Lung (tissue), 12 donors: ENCODE measurements around the gene PROX1. TPM values are rescaled to one million over a fixed set of nuclear protein-coding genes. Genes with fewer than 3 reads are reported as not detected.
"Not testable (repeated sequence)": the region's sequence is repeated elsewhere in the genome, so short reads cannot be mapped to it uniquely, and the experiment has no call there.

ENCODE experiments used
- ATAC-seq: fragments of 200-7000 bp; cut with Tn5 transposase; one replicate; pipeline ENCODE4 v1.9.1; 2020; ENCODE audit warnings: moderate number of reproducible peaks; ENCODE audit not compliant: insufficient read depth, low FRiP score
- DNase-seq, 3 donors: peaks; one replicate each; pipeline ENCODE4 v3.0.0-alpha.2; 2013 to 2017
- H3K27ac ChIP-seq, 2 donors: one replicate each; pipeline ENCODE4 v1.5.1; 2013; ENCODE audit warnings: mild to moderate bottlenecking in 2 of 2, moderate library complexity in 2 of 2, control low read depth in 1 of 2, inconsistent platforms in 1 of 2, low read depth in 1 of 2, low read length in 1 of 2
- H3K27me3 ChIP-seq, 3 donors: one replicate each; pipeline ENCODE4 v1.5.1; 2013; ENCODE audit warnings: low read length in 2 of 3; ENCODE audit not compliant: control insufficient read depth in 3 of 3, insufficient read depth in 3 of 3
- H3K36me3 ChIP-seq, 4 donors: one replicate each; pipeline ENCODE4 v1.5.1; 2013; ENCODE audit warnings: low read length in 4 of 4, mild to moderate bottlenecking in 1 of 4, moderate library complexity in 1 of 4; ENCODE audit not compliant: control insufficient read depth in 4 of 4, insufficient read depth in 4 of 4
- H3K4me1 ChIP-seq, 5 donors: one replicate each; pipeline ENCODE4 v1.5.1; 2013; ENCODE audit warnings: low read length in 5 of 5, mild to moderate bottlenecking in 2 of 5, moderate library complexity in 1 of 5; ENCODE audit not compliant: control insufficient read depth in 5 of 5, insufficient read depth in 5 of 5
- H3K4me3 ChIP-seq: one replicate; pipeline ENCODE4 v1.5.1; 2013; ENCODE audit warnings: mild to moderate bottlenecking, control low read depth, moderate library complexity
- H3K9ac ChIP-seq, 2 donors: one replicate each; pipeline ENCODE4 v1.5.1; 2013; ENCODE audit warnings: low read length in 2 of 2, control low read depth in 1 of 2; ENCODE audit not compliant: insufficient read depth in 1 of 2
- H3K9me3 ChIP-seq, 4 donors: one replicate each; pipeline ENCODE4 v1.5.1; 2013; ENCODE audit warnings: low read length in 3 of 4, mild to moderate bottlenecking in 1 of 4, moderate library complexity in 1 of 4; ENCODE audit not compliant: control insufficient read depth in 4 of 4, insufficient read depth in 3 of 4
- CTCF ChIP-seq: IDR thresholded peaks from 2 replicates; pipeline ENCODE4 v1.5.1; 2012; ENCODE audit warnings: mild to moderate bottlenecking; ENCODE audit errors: control extremely low read depth, extremely low read depth
- WGBS, 2 donors: extraction: QIAGEN DNeasy Blood & Tissue Kit; methylation state at CpG; one replicate each; pipeline ENCODE4 v1.1.7; 2013; 5-methylcytosine and 5-hydroxymethylcytosine counted together
- polyA plus RNA-seq, 2 donors: library from polyadenylated mRNA; stranded (reverse); fragments of 200-250 nt; gene quantifications; one replicate each; pipeline ENCODE4 v1.2.1, GENCODE V29; 2013
- total RNA-seq, 2 donors: library from RNA; depleted of rRNA in 1 of 2; stranded (reverse); fragments of >200 nt in 1 of 2; gene quantifications; one replicate each; pipeline ENCODE4 v1.2.1, GENCODE V29; 2014 to 2021
- donor health status: control.
- donor health status: control.
- donor health status: Bipolar disorder and iron deficiency.
- donor health status: healthy.
- donor health status: DM: yes; HTN: yes; CAD: no.

PROX1 gene
- total and polyA plus RNA-seq, 4 donors: 0.33 to 10.1 (median 4.0) TPM

DNA sequence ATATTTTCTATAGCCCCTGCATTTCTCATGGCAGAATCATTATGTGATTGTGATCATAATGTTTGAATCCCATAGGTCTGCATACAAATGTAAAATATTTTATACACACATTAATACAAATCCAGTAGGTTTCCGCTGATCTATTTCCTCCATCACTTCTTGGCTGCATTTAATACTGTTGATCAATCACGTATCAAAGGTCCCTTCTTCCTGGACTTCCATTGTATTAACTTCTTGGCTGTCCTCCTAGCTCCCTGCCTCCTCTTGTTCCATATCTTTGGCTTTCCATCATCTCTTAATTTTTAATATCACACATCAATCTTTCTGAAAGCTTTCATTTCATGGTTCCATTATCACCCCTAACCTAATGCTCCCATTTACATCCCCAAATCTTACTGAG is 97.6 kb downstream of the PROX1 start:
- 79 to 89% methylated on average over 2 of the region's 2 CpGs for WGBS, 2 donors
- DNase-seq (no peak), ATAC-seq (no peak)
- no peak overlapping the region for H3K4me3 ChIP-seq
- TF ChIP-seq CTCF: no peak
- H3K27ac ChIP-seq: no peak overlapping the region
- H3K9ac ChIP-seq: no peak overlapping the region
- H3K27me3 ChIP-seq: no peaks in the 10 kb centered on the region
- no peaks in the 10 kb centered on the region for H3K36me3 ChIP-seq
- H3K9me3 ChIP-seq: peaks cover 0 to 2% (median 0%) of the 10 kb centered on the region in 4 donors
- H3K4me1 ChIP-seq: no peaks in the 10 kb centered on the region

- Histone ChIP-seq H3K36me3 (no peaks in the 10 kb centered on the region), H3K4me1 (no peaks in the 10 kb centered on the region), H3K9me3 (peaks cover 0 to 2% (median 0%) of the 10 kb centered on the region in 4 donors), H3K4me3 (no peak overlapping the region), H3K27ac (no peak overlapping the region), H3K9ac (no peak overlapping the region), H3K27me3 (no peaks in the 10 kb centered on the region)
- DNase-seq (no peak), ATAC-seq (no peak)
- WGBS, 2 donors: 91 to 92% methylated on average over 5 of the region's 5 CpGs
- TF ChIP-seq CTCF: no peak
Measured at GRCh38 chr1:214086945-214087344, 99.2 kb downstream of the PROX1 start.

- not testable (repeated sequence) for ATAC-seq, H3K36me3 ChIP-seq, H3K27ac ChIP-seq, H3K4me1 ChIP-seq, H3K4me3 ChIP-seq, H3K9ac ChIP-seq, DNase-seq, H3K27me3 ChIP-seq, H3K9me3 ChIP-seq
- 90 to 91% methylated on average over 2 of the region's 2 CpGs for WGBS, 2 donors
Measured at GRCh38 chr1:214089003-214089402, 101.2 kb downstream of the PROX1 start.
